Choroid plexus epithelial cell (primary cell): ENCODE data around the gene CCDC138.

Experiments
- DNase-seq: peaks from one replicate; pipeline ENCODE4 v3.0.0-alpha.2; 2010; ENCODE audit warnings: low read depth
- H3K4me3 ChIP-seq: 2 replicates; pipeline ENCODE4 v1.5.1; 2011; ENCODE audit warnings: low read depth, mild to moderate bottlenecking, control low read depth, low read length, moderate library complexity
- CTCF ChIP-seq: conservative IDR thresholded peaks from 2 replicates; pipeline ENCODE4 v1.5.1; 2011; ENCODE audit warnings: low read depth, mild to moderate bottlenecking, control low read depth, inconsistent platforms, low read length, moderate library complexity

The CCDC138 gene

GRCh38 chr2:108923019-108923700 lies 136.6 kb downstream of the CCDC138 start:
- DNase-seq = no peak
- no peak overlapping the region for H3K4me3 ChIP-seq
- TF ChIP-seq CTCF = no peak

GRCh38 chr2:108923736-108924579 lies 137.4 kb downstream of the CCDC138 start:
- H3K4me3 ChIP-seq = no peak overlapping the region
- no peak for DNase-seq
- TF ChIP-seq CTCF = no peak

- H3K4me3 ChIP-seq = no peak overlapping the region
- no peak for DNase-seq
- no peak for TF ChIP-seq CTCF
Measured at GRCh38 chr2:108924580-108925251, 138.1 kb downstream of the CCDC138 start.

GRCh38 chr2:108925286-108925685 lies 138.7 kb downstream of the CCDC138 start:
- no peak overlapping the region for H3K4me3 ChIP-seq
- no peak for TF ChIP-seq CTCF
- DNase-seq = no peak

GRCh38 chr2:108925735-108926134 lies 139.2 kb downstream of the CCDC138 start:
- no peak for DNase-seq
- H3K4me3 ChIP-seq = no peak overlapping the region
- TF ChIP-seq CTCF = no peak
